Transverse colon (tissue), 4 donors: Measurements from ENCODE around the gene DMRTB1. TPM values are rescaled to one million over a fixed set of nuclear protein-coding genes. Genes with fewer than 3 reads are reported as not detected.

Experiments
- DNase-seq: peaks from one replicate; pipeline ENCODE4 v3.0.0-alpha.2; 2019
- H3K27ac ChIP-seq, 4 donors: fragments of 200-600 bp; sonication (generic); 2 replicates each; pipeline ENCODE4 v1.5.1; 2016 to 2018; ENCODE audit warnings: inconsistent platforms in 4 of 4
- H3K27me3 ChIP-seq: fragments of 200-600 bp; sonication (generic); 2 replicates; pipeline ENCODE4 v1.5.1; 2017; ENCODE audit warnings: inconsistent platforms
- H3K36me3 ChIP-seq, 4 donors: fragments of 200-600 bp; sonication (generic); 2 replicates each; pipeline ENCODE4 v1.5.1; 2017 to 2019; ENCODE audit warnings: inconsistent platforms in 4 of 4
- H3K4me1 ChIP-seq, 4 donors: fragments of 200-600 bp; sonication (generic); 2 replicates each; pipeline ENCODE4 v1.5.1; 2017 to 2020; ENCODE audit warnings: inconsistent platforms in 4 of 4
- H3K4me3 ChIP-seq, 4 donors: fragments of 200-600 bp; sonication (generic); 1 replicate in 1 of 4; 2 replicates in 3 of 4; pipeline versions ENCODE4 v1.5.1 to v1.6.1; 2017 to 2019; ENCODE audit warnings: inconsistent platforms in 4 of 4
- H3K9me3 ChIP-seq, 2 donors: fragments of 200-600 bp; sonication (generic); 2 replicates each; pipeline ENCODE4 v1.5.1; 2017 to 2019; ENCODE audit warnings: inconsistent platforms in 2 of 2
- EP300 ChIP-seq: sonication (generic); formaldehyde crosslinking; IDR thresholded peaks from one replicate; pipeline ENCODE4 v1.6.1; 2017; ENCODE audit warnings: antibody characterized with exemption, low read depth
- POLR2A ChIP-seq: fragments of 450-650 bp; IDR thresholded peaks from one replicate; pipeline ENCODE4 v1.6.1; 2016; ENCODE audit warnings: antibody characterized with exemption, mild to moderate bottlenecking, moderate library complexity
- POLR2AphosphoS5 ChIP-seq, 3 donors: sonication (generic); formaldehyde crosslinking; IDR thresholded peaks; one replicate each; pipeline ENCODE4 v1.6.1; 2016; ENCODE audit warnings: antibody characterized with exemption in 3 of 3
- WGBS, 2 donors: methylation state at CpG; one replicate each; pipeline ENCODE4 v1.1.5; 2018; ENCODE audit warnings: low coverage in 1 of 2; 5-methylcytosine and 5-hydroxymethylcytosine counted together
- in situ Hi-C, 4 donors: fragments of 200-750 bp; cut with MboI; loops; one replicate each; pipeline versions ENCODE4 v1.15.0 to v1.15.1; 2017; ENCODE audit warnings: low sequenced_read_pairs in 3 of 4, low pct_ligation_motif_present in 1 of 4, low pct_unique_long_range_greater_than_20kb in 1 of 4
- intact Hi-C: fragments of 100-400 bp; cut with DNase I; formaldehyde crosslinking; loops from one replicate; pipeline ENCODE4 v1.15.1; 2023; ENCODE audit warnings: low total_unique reads
- total RNA-seq, 4 donors: library from RNA; depleted of rRNA; stranded (reverse); fragments of >200 nt; gene quantifications; one replicate each; pipeline ENCODE4 v1.1.0, GENCODE V29; 2016
- TF ChIP-seq, protein P1 (sequence below), 5 experiments: fragments of 200-600 bp in 3 of 5; fragments of 450-650 bp in 2 of 5; sonication (generic) in 3 of 5; IDR thresholded peaks; 1 replicate in 2 of 5; 2 replicates in 3 of 5; pipeline ENCODE4 v1.5.1; 2016 to 2017; ENCODE audit warnings: antibody characterized with exemption in 5 of 5, inconsistent platforms in 3 of 5, mild to moderate bottlenecking in 2 of 5, moderate library complexity in 1 of 5

Gene DMRTB1
- total RNA-seq, 4 donors from 2014 or later: not detected

DNA sequence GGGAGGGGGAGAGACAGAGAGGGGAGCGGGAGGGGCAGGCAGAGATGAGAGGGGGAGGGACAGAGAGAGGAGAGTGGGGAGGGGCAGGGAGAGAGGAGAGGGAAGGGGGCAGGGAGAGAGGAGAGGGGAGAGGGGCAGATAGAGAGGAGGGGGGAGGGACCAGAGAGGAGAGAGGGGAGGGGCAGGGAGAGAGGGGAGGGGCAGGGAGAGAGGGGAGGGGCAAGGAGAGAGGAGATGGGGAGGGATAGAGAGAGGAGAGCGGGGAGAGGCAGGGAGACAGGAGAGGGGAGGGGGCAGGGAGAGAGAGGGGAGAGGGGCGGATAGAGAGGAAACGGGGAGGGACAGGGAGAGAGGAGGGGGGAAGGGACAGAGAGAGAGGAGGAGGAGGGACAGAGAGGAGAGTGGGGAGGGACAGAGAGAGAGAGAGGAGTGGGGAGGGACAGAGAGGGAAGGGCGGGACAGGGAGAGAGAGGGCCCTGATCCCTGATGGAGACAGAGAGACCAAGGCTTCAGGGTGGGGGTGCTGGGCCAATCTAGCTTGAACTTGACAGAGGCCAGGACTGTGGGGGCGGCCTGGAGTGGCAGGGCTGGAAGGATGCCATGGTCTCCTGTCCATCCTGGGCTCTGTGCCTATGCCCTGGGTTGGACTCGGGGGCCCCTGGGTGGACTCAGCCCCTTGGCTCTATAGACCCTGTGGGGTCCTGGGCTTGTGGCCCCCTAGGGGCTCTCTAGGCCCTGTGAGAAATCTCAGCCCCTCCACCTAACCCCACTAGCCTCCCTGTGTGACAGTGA lies 43.6 kb downstream of the DMRTB1 start:
- H3K27ac ChIP-seq: no peak overlapping the region

DNA sequence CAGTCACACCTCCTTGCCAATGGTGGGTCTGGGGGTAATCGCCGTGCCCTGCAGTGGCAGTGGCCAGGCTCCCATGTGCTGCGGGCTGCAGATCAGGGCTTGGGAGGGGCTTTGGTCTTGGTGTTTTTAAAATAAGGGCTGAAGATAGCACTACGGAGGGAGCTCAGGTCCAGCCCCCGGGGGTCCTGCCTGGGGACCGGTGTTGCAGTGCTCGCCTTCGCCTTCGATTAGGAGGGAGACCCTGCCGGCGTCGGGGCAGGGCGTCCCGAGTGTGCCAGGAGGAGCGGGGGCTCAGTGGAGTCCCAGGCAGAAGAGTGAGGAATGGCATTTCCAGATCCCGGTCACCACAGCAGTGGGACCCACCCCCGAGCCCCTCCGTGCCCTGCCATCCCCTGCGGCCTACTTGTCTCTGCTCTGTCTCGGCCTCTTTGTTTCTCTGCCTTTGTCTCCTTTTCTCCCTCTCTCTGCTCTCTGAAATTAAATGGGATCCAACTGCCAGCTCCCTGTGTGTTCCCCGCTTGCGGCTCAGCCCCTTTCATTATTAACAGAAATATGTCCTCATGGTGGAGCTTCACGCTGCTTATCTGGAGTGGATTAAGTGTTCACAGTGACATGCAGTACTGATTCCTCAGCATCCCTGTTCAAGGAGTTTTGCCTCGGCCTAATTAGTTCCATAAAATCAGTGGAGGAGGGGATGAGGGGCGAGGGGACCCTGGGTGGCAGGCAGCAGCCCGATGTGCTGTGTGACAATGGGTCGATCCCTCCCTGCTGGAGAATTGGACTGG lies 44.4 kb downstream of the DMRTB1 start:
- in situ Hi-C loops (no loop called here), intact Hi-C loops (loop anchor here (5.0 kb wide), 1 partner anchor 1124 kb away; no protein-coding TSS in a partner anchor)
- no peak overlapping the region for H3K27ac ChIP-seq
- H3K36me3 ChIP-seq: no peaks in the 10 kb centered on the region
- H3K4me1 ChIP-seq: peaks cover 0 to 6% (median 5%) of the 10 kb centered on the region in 4 donors
- H3K27me3 ChIP-seq: peaks cover 21% of the 10 kb centered on the region
- no peak overlapping the region for H3K4me3 ChIP-seq
- DNase-seq: no peak
- TF ChIP-seq POLR2A (no peak), EP300 (no peak), POLR2AphosphoS5 (IDR thresholded peaks at IDR 0.05) (no peak)
- TF ChIP-seq, protein P1, sequence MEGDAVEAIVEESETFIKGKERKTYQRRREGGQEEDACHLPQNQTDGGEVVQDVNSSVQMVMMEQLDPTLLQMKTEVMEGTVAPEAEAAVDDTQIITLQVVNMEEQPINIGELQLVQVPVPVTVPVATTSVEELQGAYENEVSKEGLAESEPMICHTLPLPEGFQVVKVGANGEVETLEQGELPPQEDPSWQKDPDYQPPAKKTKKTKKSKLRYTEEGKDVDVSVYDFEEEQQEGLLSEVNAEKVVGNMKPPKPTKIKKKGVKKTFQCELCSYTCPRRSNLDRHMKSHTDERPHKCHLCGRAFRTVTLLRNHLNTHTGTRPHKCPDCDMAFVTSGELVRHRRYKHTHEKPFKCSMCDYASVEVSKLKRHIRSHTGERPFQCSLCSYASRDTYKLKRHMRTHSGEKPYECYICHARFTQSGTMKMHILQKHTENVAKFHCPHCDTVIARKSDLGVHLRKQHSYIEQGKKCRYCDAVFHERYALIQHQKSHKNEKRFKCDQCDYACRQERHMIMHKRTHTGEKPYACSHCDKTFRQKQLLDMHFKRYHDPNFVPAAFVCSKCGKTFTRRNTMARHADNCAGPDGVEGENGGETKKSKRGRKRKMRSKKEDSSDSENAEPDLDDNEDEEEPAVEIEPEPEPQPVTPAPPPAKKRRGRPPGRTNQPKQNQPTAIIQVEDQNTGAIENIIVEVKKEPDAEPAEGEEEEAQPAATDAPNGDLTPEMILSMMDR (IDR thresholded peaks at IDR 0.05): no peak
- no peaks in the 10 kb centered on the region for H3K9me3 ChIP-seq
- WGBS, 2 donors: 88% methylated on average over 27 of the region's 27 CpGs; no CpG with 5 or more reads in 1 of the 2 donors

More for the DNA sequence above, 43.6 kb downstream of the DMRTB1 start:
- Histone ChIP-seq H3K9me3 (no peaks in the 10 kb centered on the region), H3K36me3 (no peaks in the 10 kb centered on the region), H3K27me3 (peaks cover 21% of the 10 kb centered on the region), H3K4me3 (no peak overlapping the region), H3K4me1 (peaks cover 0 to 6% (median 5%) of the 10 kb centered on the region in 4 donors)
- in situ Hi-C loops (no loop called here), intact Hi-C loops (loop anchor here (5.0 kb wide), 1 partner anchor 1124 kb away; no protein-coding TSS in a partner anchor)
- 67 to 71% methylated on average over 2 to 6 of the region's 7 CpGs for WGBS, 2 donors
- no peak for DNase-seq
- TF ChIP-seq POLR2AphosphoS5 (IDR thresholded peaks at IDR 0.05) (no peak), EP300 (no peak), POLR2A (no peak)
- TF ChIP-seq, protein P1 (IDR thresholded peaks at IDR 0.05): no peak

DNA sequence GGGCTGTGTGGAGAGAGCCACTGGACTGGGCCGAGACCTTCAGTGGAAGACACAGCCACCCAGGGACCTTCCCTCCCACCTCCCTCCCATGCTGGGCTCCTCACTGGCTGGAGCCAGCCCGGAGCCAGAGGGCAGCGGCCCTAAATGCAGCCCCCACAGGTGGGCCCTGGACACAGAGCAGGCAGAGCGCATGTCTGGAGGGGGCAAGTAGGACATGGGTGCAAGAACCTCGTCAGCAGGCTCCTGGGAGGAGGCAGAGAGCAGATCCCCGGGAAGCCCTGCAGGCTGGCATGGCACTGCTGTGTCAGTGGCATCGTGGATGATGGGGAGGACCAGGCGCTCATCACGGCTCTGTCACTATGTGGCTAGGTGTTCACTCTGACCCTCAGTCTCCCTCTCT lies 45.7 kb downstream of the DMRTB1 start:
- Histone ChIP-seq H3K27ac (no peak overlapping the region), H3K36me3 (no peaks in the 10 kb centered on the region), H3K4me1 (peaks cover 0 to 6% (median 5%) of the 10 kb centered on the region in 4 donors), H3K27me3 (peaks cover 17% of the 10 kb centered on the region), H3K4me3 (no peak overlapping the region), H3K9me3 (no peaks in the 10 kb centered on the region)
- no peak for DNase-seq
- TF ChIP-seq EP300 (no peak), POLR2AphosphoS5 (IDR thresholded peaks at IDR 0.05) (no peak), POLR2A (no peak)
- TF ChIP-seq, protein P1 (IDR thresholded peaks at IDR 0.05): no peak
- intact Hi-C loops: loop anchor here (5.0 kb wide), 1 partner anchor 1122 kb away; no protein-coding TSS in a partner anchor
- 82% methylated on average over 9 of the region's 9 CpGs; no CpG with 5 or more reads in 1 of the 2 donors for WGBS, 2 donors
- in situ Hi-C loops: no loop called here

DNA sequence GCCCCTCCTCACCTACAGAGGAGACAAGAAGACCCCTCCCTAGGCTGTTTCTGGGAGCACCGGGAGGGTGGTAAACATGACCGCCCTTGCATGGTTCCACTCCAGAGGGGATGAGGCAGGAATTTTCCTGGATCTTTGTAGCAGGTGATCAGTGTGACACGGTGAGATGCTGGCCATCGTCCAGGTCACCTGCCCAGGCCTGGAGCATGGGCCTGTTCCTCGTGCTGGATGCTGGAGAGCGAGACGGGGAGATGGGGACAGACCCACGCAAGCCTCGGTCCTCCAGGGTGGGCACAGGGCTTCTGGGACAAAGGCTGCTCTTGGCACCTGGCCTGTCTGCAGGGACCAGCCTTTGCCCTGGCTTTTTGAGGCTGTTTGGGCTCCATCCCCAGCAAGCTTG lies 46.2 kb downstream of the DMRTB1 start:
- Histone ChIP-seq H3K4me3 (no peak overlapping the region), H3K36me3 (no peaks in the 10 kb centered on the region), H3K4me1 (peaks cover 0 to 6% (median 5%) of the 10 kb centered on the region in 4 donors), H3K27me3 (peaks cover 13% of the 10 kb centered on the region), H3K27ac (no peak overlapping the region), H3K9me3 (no peaks in the 10 kb centered on the region)
- TF ChIP-seq, protein P1 (IDR thresholded peaks at IDR 0.05): no peak
- TF ChIP-seq EP300 (no peak), POLR2A (no peak), POLR2AphosphoS5 (IDR thresholded peaks at IDR 0.05) (no peak)
- WGBS, 2 donors: 85% methylated on average over 9 of the region's 9 CpGs; no CpG with 5 or more reads in 1 of the 2 donors
- in situ Hi-C loops: no loop called here
- DNase-seq: no peak
- intact Hi-C loops: no loop called here
